T-helper 17 cell (primary cell): ENCODE measurements around the gene ZNF573. TPM values are rescaled to one million over a fixed set of nuclear protein-coding genes. Genes with fewer than 3 reads are reported as not detected.
A peak's percentile ranks its signal among the peaks of the same experiment; 100 is the strongest.
"Not testable (repeated sequence)": the region's sequence is repeated elsewhere in the genome, so short reads cannot be mapped to it uniquely, and the experiment has no call there.

Source experiments
- ATAC-seq: fragments of 150-1000 bp; cut with Tn5 transposase; 2 replicates; pipeline ENCODE4 v1.10.0; 2021; ENCODE audit warnings: mild to moderate bottlenecking, moderate library complexity
- DNase-seq, 3 donors: peaks; one replicate each; pipeline versions ENCODE4 v3.0.0 to v3.0.0-alpha.2; 2020 to 2021
- H3K9me3 ChIP-seq: one replicate; pipeline ENCODE4 v1.7.0; 2013; ENCODE audit warnings: low read length, mild to moderate bottlenecking; ENCODE audit not compliant: control insufficient read depth, poor library complexity, severe bottlenecking
- H3K27ac Mint-ChIP-seq: one replicate; pipeline ENCODE4 v1.8.0; 2022; ENCODE audit warnings: mild to moderate bottlenecking, moderate library complexity, mixed read lengths
- H3K27me3 Mint-ChIP-seq: one replicate; pipeline ENCODE4 v1.8.0; 2022; ENCODE audit warnings: mixed read lengths
- H3K36me3 Mint-ChIP-seq: one replicate; pipeline ENCODE4 v1.8.0; 2022; ENCODE audit warnings: low read depth, mixed read lengths
- H3K4me1 Mint-ChIP-seq: one replicate; pipeline ENCODE4 v1.8.0; 2022; ENCODE audit warnings: mild to moderate bottlenecking, mixed read lengths
- H3K4me3 Mint-ChIP-seq: one replicate; pipeline ENCODE4 v1.8.0; 2022; ENCODE audit warnings: mild to moderate bottlenecking, moderate library complexity, mixed read lengths
- total RNA-seq, 4 donors: library from RNA in 2 of 4; stranded (reverse) in 2 of 4; gene quantifications; one replicate each; pipeline ENCODE4 v1.2.3 and lab custom pipeline; 2022 to 2026

Gene ZNF573
- 1 to 10 TPM; 8.0 to 9.9 TPM for total RNA-seq
- 13.1 to 16.9 reads per million in 2 donors for total RNA-seq (lab: John Stamatoyannopoulos, UW)

- H3K36me3 Mint-ChIP-seq, result peaks cover 5% of the 10 kb centered on the region
- no peaks in the 10 kb centered on the region for H3K9me3 ChIP-seq
- peak within 1 kb of the TSS; percentile 98 for H3K4me3 Mint-ChIP-seq
- DNase-seq (peak; percentile 52 to 78 (median 67)), ATAC-seq (peak; percentile 91)
- no peaks in the 10 kb centered on the region for H3K27me3 Mint-ChIP-seq
- peaks cover 18% of the 10 kb centered on the region for H3K4me1 Mint-ChIP-seq
- peak within 1 kb of the TSS; percentile 100 for H3K27ac Mint-ChIP-seq
These were observed at the start of gene ZNF573 for GRCh38 chr19:37779127-37780005. Gene ZNF573 (minus strand): TSS chr19:37779586. CDS start chr19:37773729, 5,857 bp downstream.

- Mint-ChIP-seq H3K4me1 (no peaks in the 10 kb centered on the region), H3K27ac (no peak overlapping the region), H3K4me3 (peak overlapping the region; percentile 49), H3K27me3 (peaks cover 7% of the 10 kb centered on the region), H3K36me3 (no peaks in the 10 kb centered on the region)
- DNase-seq (peak; percentile 8 to 20 (median 12)), ATAC-seq (peak; percentile 70)
- no peaks in the 10 kb centered on the region for H3K9me3 ChIP-seq
These were observed 38.0 kb upstream of the ZNF573 start for GRCh38 chr19:37817180-37817981.

- H3K36me3 Mint-ChIP-seq, H3K9me3 ChIP-seq, H3K4me3 Mint-ChIP-seq, H3K27me3 Mint-ChIP-seq, DNase-seq, ATAC-seq, H3K4me1 Mint-ChIP-seq, H3K27ac Mint-ChIP-seq: not testable (repeated sequence)
These were observed 36.2 kb upstream of the ZNF573 start for GRCh38 chr19:37815611-37816010.

GRCh38 chr19:37813340-37813739, 34.0 kb upstream of the ZNF573 start:
- peaks cover under 1% of the 10 kb centered on the region for H3K9me3 ChIP-seq
- Mint-ChIP-seq H3K27me3 (peaks cover 7% of the 10 kb centered on the region), H3K36me3 (no peaks in the 10 kb centered on the region), H3K4me3 (no peak overlapping the region), H3K4me1 (no peaks in the 10 kb centered on the region), H3K27ac (no peak overlapping the region)
- ATAC-seq (no peak), DNase-seq (no peak)

- no peak overlapping the region for H3K4me3 Mint-ChIP-seq
- no peak for ATAC-seq
- H3K27ac Mint-ChIP-seq, result no peak overlapping the region
- H3K9me3 ChIP-seq, result peaks cover 7% of the 10 kb centered on the region
- H3K36me3 Mint-ChIP-seq, result no peaks in the 10 kb centered on the region
- no peaks in the 10 kb centered on the region for H3K27me3 Mint-ChIP-seq
- no peak for DNase-seq
- H3K4me1 Mint-ChIP-seq, result no peaks in the 10 kb centered on the region
These were observed 30.0 kb upstream of the ZNF573 start for GRCh38 chr19:37809366-37809765.

- H3K4me3 Mint-ChIP-seq, result no peak overlapping the region
- H3K27me3 Mint-ChIP-seq, result no peaks in the 10 kb centered on the region
- no peak for ATAC-seq
- H3K9me3 ChIP-seq, result peaks cover 17% of the 10 kb centered on the region
- H3K36me3 Mint-ChIP-seq, result no peaks in the 10 kb centered on the region
- DNase-seq, result no peak
- no peak overlapping the region for H3K27ac Mint-ChIP-seq
- H3K4me1 Mint-ChIP-seq, result no peaks in the 10 kb centered on the region
These were observed 24.0 kb upstream of the ZNF573 start for GRCh38 chr19:37803249-37803840.

- no peak for ATAC-seq
- H3K36me3 Mint-ChIP-seq, result peaks cover 1% of the 10 kb centered on the region
- H3K27ac Mint-ChIP-seq, result no peak overlapping the region
- no peak overlapping the region for H3K4me3 Mint-ChIP-seq
- no peaks in the 10 kb centered on the region for H3K9me3 ChIP-seq
- DNase-seq, result no peak
- no peaks in the 10 kb centered on the region for H3K27me3 Mint-ChIP-seq
- H3K4me1 Mint-ChIP-seq, result no peaks in the 10 kb centered on the region
These were observed 11.0 kb upstream of the ZNF573 start for GRCh38 chr19:37790244-37790925.

- DNase-seq (no peak), ATAC-seq (no peak)
- peaks cover 5% of the 10 kb centered on the region for H3K36me3 Mint-ChIP-seq
- H3K9me3 ChIP-seq, result no peaks in the 10 kb centered on the region
- H3K4me3 Mint-ChIP-seq, result peak overlapping the region; percentile 98
- H3K27ac Mint-ChIP-seq, result peak overlapping the region; percentile 100
- H3K27me3 Mint-ChIP-seq, result no peaks in the 10 kb centered on the region
- H3K4me1 Mint-ChIP-seq, result peaks cover 19% of the 10 kb centered on the region
These were observed 716 bp downstream of the ZNF573 start for GRCh38 chr19:37778613-37779126.

- Mint-ChIP-seq H3K27me3 (no peaks in the 10 kb centered on the region), H3K27ac (no peak overlapping the region)
These were observed 8.4 kb downstream of the ZNF573 start for GRCh38 chr19:37770985-37771384.

GRCh38 chr19:37763488-37763887, 15.9 kb downstream of the ZNF573 start:
- ATAC-seq (no peak), DNase-seq (no peak)
- no peak overlapping the region for H3K4me3 Mint-ChIP-seq
- H3K4me1 Mint-ChIP-seq, result no peaks in the 10 kb centered on the region
- H3K27me3 Mint-ChIP-seq, result no peaks in the 10 kb centered on the region
- H3K9me3 ChIP-seq, result no peaks in the 10 kb centered on the region
- H3K36me3 Mint-ChIP-seq, result peaks cover 20% of the 10 kb centered on the region
- no peak overlapping the region for H3K27ac Mint-ChIP-seq

More at GRCh38 chr19:37770985-37771384, 8.4 kb downstream of the ZNF573 start:
- Mint-ChIP-seq H3K4me3 (no peak overlapping the region), H3K4me1 (peaks cover 3% of the 10 kb centered on the region), H3K36me3 (peaks cover 16% of the 10 kb centered on the region)
- H3K9me3 ChIP-seq, result no peaks in the 10 kb centered on the region
- DNase-seq, result no peak
- ATAC-seq, result no peak

- not testable (repeated sequence) for H3K27me3 Mint-ChIP-seq, ATAC-seq, H3K9me3 ChIP-seq, H3K27ac Mint-ChIP-seq, H3K4me1 Mint-ChIP-seq, H3K4me3 Mint-ChIP-seq, DNase-seq
- peaks cover 12% of the 10 kb centered on the region for H3K36me3 Mint-ChIP-seq
These were observed 21.7 kb downstream of the ZNF573 start for GRCh38 chr19:37757683-37758082.

GRCh38 chr19:37738371-37738770, 41.0 kb downstream of the ZNF573 start:
- peaks cover 44% of the 10 kb centered on the region for H3K9me3 ChIP-seq
- Mint-ChIP-seq H3K4me1 (no peaks in the 10 kb centered on the region), H3K36me3 (peaks cover 4% of the 10 kb centered on the region), H3K27ac (no peak overlapping the region), H3K27me3 (no peaks in the 10 kb centered on the region), H3K4me3 (no peak overlapping the region)
- DNase-seq, result no peak
- ATAC-seq, result no peak
